HepG2 (cell line): ENCODE measurements around the gene HLF. TPM values are rescaled to one million over a fixed set of nuclear protein-coding genes. Genes with fewer than 3 reads are reported as not detected.

Experiments
- EHMT2 ChIP-seq: fragments of 200-600 bp; sonication (generic); IDR thresholded peaks from 2 replicates; pipeline ENCODE4 v1.7.0; 2017; ENCODE audit warnings: antibody characterized with exemption, low read depth, low read length, borderline replicate concordance
- FOXK2 ChIP-seq: fragments of 450-650 bp; IDR thresholded peaks from 2 replicates; pipeline ENCODE4 v1.6.1; 2016
- FOXP1 ChIP-seq, 2 experiments: fragments of 450-650 bp in 1 of 2; IDR thresholded peaks; 2 replicates each; pipeline ENCODE4 v1.6.1; 2017 to 2018; ENCODE audit warnings: antibody characterized with exemption in 1 of 2
- HBP1 ChIP-seq: IDR thresholded peaks from 2 replicates; pipeline ENCODE4 v1.6.1; 2016; ENCODE audit warnings: low read depth, control low read depth
- IKZF1 ChIP-seq: fragments of 450-650 bp; IDR thresholded peaks from 2 replicates; pipeline ENCODE4 v1.7.1; 2016
- JUND ChIP-seq: sonication (generic); formaldehyde crosslinking; IDR thresholded peaks from 2 replicates; pipeline ENCODE4 v1.8.0; 2022; ENCODE audit warnings: mild to moderate bottlenecking, missing genetic modification reagents
- KAT8 ChIP-seq: IDR thresholded peaks from 2 replicates; pipeline ENCODE4 v1.6.1; 2016; ENCODE audit warnings: missing genetic modification reagents, missing compliant biosample characterization
- KLF9 ChIP-seq: IDR thresholded peaks from 2 replicates; pipeline ENCODE4 v1.6.1; 2016; ENCODE audit warnings: low read depth
- PATZ1 ChIP-seq: sonication (generic); formaldehyde crosslinking; IDR thresholded peaks from 2 replicates; pipeline ENCODE4 v1.4.0; 2020; ENCODE audit warnings: missing genetic modification reagents
- PHF21A ChIP-seq: sonication (generic); formaldehyde crosslinking; IDR thresholded peaks from 2 replicates; pipeline ENCODE4 v1.5.0; 2020; ENCODE audit warnings: mild to moderate bottlenecking, missing genetic modification reagents
- REST ChIP-seq, 2 experiments: IDR thresholded peaks; 2 replicates each; pipeline ENCODE4 v1.6.1; 2011 to 2012; ENCODE audit warnings: low read length in 2 of 2, borderline replicate concordance in 1 of 2, low read depth in 1 of 2, mild to moderate bottlenecking in 1 of 2, moderate library complexity in 1 of 2
- TFDP1 ChIP-seq: IDR thresholded peaks from 2 replicates; pipeline ENCODE4 v1.6.1; 2016; ENCODE audit warnings: missing compliant biosample characterization, missing genetic modification reagents, borderline replicate concordance
- ZNF205 ChIP-seq: IDR thresholded peaks from 2 replicates; pipeline ENCODE4 v1.6.1; 2018; ENCODE audit warnings: missing biosample characterization, missing genetic modification reagents
- ZSCAN31 ChIP-seq: sonication (generic); formaldehyde crosslinking; IDR thresholded peaks from 2 replicates; pipeline ENCODE4 v1.5.0; 2020; ENCODE audit warnings: low read depth, mild to moderate bottlenecking, missing genetic modification reagents
- polyA plus RNA-seq, 8 experiments: library from polyadenylated mRNA; depleted of rRNA in 3 of 8; stranded (reverse) in 7 of 8; unstranded in 1 of 8; fragments of >200 nt; fragmentation: Illumina TruSeq in 4 of 8; extraction: Trizol in 4 of 8; gene quantifications; 2 replicates each; pipeline versions ENCODE4 v1.2.1 to v1.2.3, GENCODE V29; 2011 to 2016; ENCODE audit warnings: low read depth in 4 of 8, missing spikeins in 1 of 8, mixed read lengths in 1 of 8; ENCODE audit not compliant: insufficient read depth in 1 of 8
- total RNA-seq, 5 experiments: library from RNA; depleted of rRNA; stranded (reverse); fragments of >200 nt; fragmentation: Illumina TruSeq; extraction: Trizol; gene quantifications; 2 replicates each; pipeline ENCODE4 v1.2.3, GENCODE V29; 2016; ENCODE audit warnings: low read depth in 1 of 5
- TF ChIP-seq, protein P1 (sequence below): IDR thresholded peaks from 2 replicates; pipeline ENCODE4 v1.6.1; 2016; ENCODE audit warnings: low read depth, borderline replicate concordance
- TF ChIP-seq, protein P2 (sequence below): IDR thresholded peaks from 2 replicates; pipeline ENCODE4 v1.6.1; 2016; ENCODE audit warnings: mild to moderate bottlenecking
- TF ChIP-seq, protein P3 (sequence below): sonication (generic); formaldehyde crosslinking; IDR thresholded peaks from 2 replicates; pipeline ENCODE4 v1.8.0; 2022; ENCODE audit warnings: mild to moderate bottlenecking, missing genetic modification reagents, moderate library complexity

Gene HLF
- total and polyA plus RNA-seq, 2 of the 13 experiments (the other 11 are each of a cell fraction or from before 2014, with no cell fraction given): 202 to 346 TPM

DNA sequence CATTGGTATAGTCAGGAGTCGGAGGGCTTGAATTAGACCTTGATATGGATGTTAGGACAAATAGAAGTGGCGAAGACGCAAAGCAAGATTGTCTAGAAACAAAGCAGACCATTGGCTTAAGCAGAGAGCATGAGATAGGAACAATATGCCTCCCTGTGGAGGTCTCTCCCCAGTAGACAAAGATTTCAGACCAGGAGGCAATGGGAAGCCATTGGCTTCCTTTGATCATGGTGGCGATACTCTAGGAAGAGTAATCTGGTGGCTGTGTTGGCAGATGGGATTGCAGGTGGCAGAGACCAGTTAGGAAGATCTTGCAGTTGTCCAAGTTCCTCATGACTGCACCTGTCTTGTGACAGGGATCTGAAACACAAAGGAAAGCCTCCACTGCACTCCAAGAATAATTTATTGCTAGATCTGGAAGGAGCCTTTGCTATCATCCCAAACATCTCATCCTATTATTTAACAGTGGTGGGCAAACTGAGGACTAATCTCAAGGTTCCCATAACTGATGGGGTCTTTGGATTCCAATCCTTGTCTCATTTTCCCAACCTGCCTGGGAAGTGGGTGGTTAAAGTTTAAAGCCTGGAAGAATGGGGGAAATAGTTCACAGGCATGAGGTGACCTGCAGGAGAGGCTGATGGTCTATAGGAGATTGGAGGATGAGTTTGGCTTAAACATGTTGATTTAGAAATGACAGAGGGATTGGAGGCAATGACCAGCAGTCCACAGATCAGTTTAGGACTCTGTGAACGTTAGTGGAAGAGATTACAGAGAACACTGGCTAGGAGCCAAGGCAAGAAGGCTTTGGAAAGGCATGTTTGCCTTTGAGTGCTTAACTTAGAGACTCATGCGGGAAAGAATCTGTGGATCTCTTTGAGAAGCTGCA, 37.0 kb downstream of the HLF start (continued):
- peak in 1 of 2 experiments; percentile 22; a peak in 1 of 4 replicates for TF ChIP-seq REST (IDR thresholded peaks at IDR 0.05; ENCODE audit: borderline replicate concordance in 1 of 2, low read depth in 1 of 2, low read length in 2 of 2)
- peak; percentile 43; the same call in 1 of the 2 replicates for TF ChIP-seq JUND (CRISPR knock-in tag)
- TF ChIP-seq, protein P1, sequence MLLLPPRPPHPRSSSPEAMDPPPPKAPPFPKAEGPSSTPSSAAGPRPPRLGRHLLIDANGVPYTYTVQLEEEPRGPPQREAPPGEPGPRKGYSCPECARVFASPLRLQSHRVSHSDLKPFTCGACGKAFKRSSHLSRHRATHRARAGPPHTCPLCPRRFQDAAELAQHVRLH (CRISPR knock-in tag): 0 out of 2 replicates have a peak, but pooled peaks have one; percentile 76
- peak; percentile 49; the same call in 1 of the 2 replicates for TF ChIP-seq KLF9 (CRISPR knock-in tag)
- peak; percentile 39; the same call in 1 of the 2 replicates for TF ChIP-seq KAT8
- TF ChIP-seq, protein P2, sequence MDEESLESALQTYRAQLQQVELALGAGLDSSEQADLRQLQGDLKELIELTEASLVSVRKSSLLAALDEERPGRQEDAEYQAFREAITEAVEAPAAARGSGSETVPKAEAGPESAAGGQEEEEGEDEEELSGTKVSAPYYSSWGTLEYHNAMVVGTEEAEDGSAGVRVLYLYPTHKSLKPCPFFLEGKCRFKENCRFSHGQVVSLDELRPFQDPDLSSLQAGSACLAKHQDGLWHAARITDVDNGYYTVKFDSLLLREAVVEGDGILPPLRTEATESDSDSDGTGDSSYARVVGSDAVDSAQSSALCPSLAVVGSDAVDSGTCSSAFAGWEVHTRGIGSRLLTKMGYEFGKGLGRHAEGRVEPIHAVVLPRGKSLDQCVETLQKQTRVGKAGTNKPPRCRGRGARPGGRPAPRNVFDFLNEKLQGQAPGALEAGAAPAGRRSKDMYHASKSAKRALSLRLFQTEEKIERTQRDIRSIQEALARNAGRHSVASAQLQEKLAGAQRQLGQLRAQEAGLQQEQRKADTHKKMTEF (CRISPR knock-in tag): peak; percentile 74
- TF ChIP-seq EHMT2: peak; percentile 78
- TF ChIP-seq HBP1 (CRISPR knock-in tag): 0 out of 2 replicates have a peak, but pooled peaks have one; percentile 65
- TF ChIP-seq TFDP1 (CRISPR knock-in tag): peak; percentile 61; the same call in 1 of the 2 replicates
- TF ChIP-seq ZNF205 (CRISPR knock-in tag): peak; percentile 79; the same call in 1 of the 2 replicates
- TF ChIP-seq PHF21A: peak; percentile 75; the same call in 1 of the 2 replicates
- TF ChIP-seq FOXK2: peak; percentile 72
- no peak for TF ChIP-seq IKZF1
- TF ChIP-seq ZSCAN31 (CRISPR knock-in tag): peak; percentile 75
- TF ChIP-seq, protein P3, sequence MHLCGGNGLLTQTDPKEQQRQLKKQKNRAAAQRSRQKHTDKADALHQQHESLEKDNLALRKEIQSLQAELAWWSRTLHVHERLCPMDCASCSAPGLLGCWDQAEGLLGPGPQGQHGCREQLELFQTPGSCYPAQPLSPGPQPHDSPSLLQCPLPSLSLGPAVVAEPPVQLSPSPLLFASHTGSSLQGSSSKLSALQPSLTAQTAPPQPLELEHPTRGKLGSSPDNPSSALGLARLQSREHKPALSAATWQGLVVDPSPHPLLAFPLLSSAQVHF (CRISPR knock-in tag): no peak
- TF ChIP-seq PATZ1: peak; percentile 57
- no peak for TF ChIP-seq FOXP1 (IDR thresholded peaks at IDR 0.05)
- peak; percentile 60; the same call in 1 of the 2 replicates for TF ChIP-seq FOXP1 (CRISPR knock-in tag; IDR thresholded peaks at IDR 0.05)
